WTC11 (cell line): ENCODE data around the gene NSMF. TPM values are rescaled to one million over a fixed set of nuclear protein-coding genes. Genes with fewer than 3 reads are reported as not detected.
A peak's percentile ranks its signal among the peaks of the same experiment; 100 is the strongest.

Experiments
- ATAC-seq: fragments of 200-7000 bp; cut with Tn5 transposase; 2 replicates; pipeline ENCODE4 v1.10.0; 2021; ENCODE audit warnings: mild to moderate bottlenecking, moderate library complexity
- CTCF ChIA-PET: fragments of 300-600 bp; sonication (Branson Sonifier 250); formaldehyde crosslinking; loops from one replicate; lab custom pipeline; 2021; ENCODE audit warnings: antibody characterized with exemption; lab: Charles Lee
- POLR2A ChIA-PET: fragments of 350-600 bp; sonication (Branson Sonifier 250); formaldehyde crosslinking; loops from one replicate; lab custom pipeline; 2021; ENCODE audit warnings: antibody characterized with exemption; lab: Charles Lee
- DNase-seq: peaks from one replicate; pipeline ENCODE4 v3.0.0; 2021; ENCODE audit warnings: low spot score
- H3K27ac Mint-ChIP-seq: 2 replicates; pipeline ENCODE4 v1.8.0; 2021; ENCODE audit warnings: mixed read lengths
- H3K27me3 Mint-ChIP-seq: 2 replicates; pipeline ENCODE4 v1.8.0; 2021; ENCODE audit warnings: low read depth, mild to moderate bottlenecking, moderate library complexity, mixed read lengths
- H3K36me3 Mint-ChIP-seq: 2 replicates; pipeline ENCODE4 v1.8.0; 2021; ENCODE audit warnings: mixed read lengths
- H3K4me1 Mint-ChIP-seq: 2 replicates; pipeline ENCODE4 v1.8.0; 2022; ENCODE audit warnings: mixed read lengths
- H3K4me3 Mint-ChIP-seq: 2 replicates; pipeline ENCODE4 v1.8.0; 2021; ENCODE audit warnings: mild to moderate bottlenecking, moderate library complexity, mixed read lengths
- H3K9me3 Mint-ChIP-seq: 2 replicates; pipeline ENCODE4 v1.8.0; 2021; ENCODE audit warnings: mixed read lengths
- E2F1 ChIP-seq: sonication (generic); formaldehyde crosslinking; IDR thresholded peaks from 2 replicates; pipeline ENCODE4 v1.8.0; 2022; ENCODE audit warnings: mild to moderate bottlenecking, missing genetic modification reagents
- E2F5 ChIP-seq: sonication (generic); formaldehyde crosslinking; IDR thresholded peaks from 2 replicates; pipeline ENCODE4 v1.8.1; 2022; ENCODE audit warnings: mild to moderate bottlenecking, moderate library complexity, missing genetic modification reagents
- MLX ChIP-seq: sonication (generic); formaldehyde crosslinking; IDR thresholded peaks from 2 replicates; pipeline ENCODE4 v1.8.1; 2023; ENCODE audit warnings: mild to moderate bottlenecking, missing genetic modification reagents, moderate library complexity
- MYBL2 ChIP-seq: sonication (generic); formaldehyde crosslinking; IDR thresholded peaks from 2 replicates; pipeline ENCODE4 v1.8.1; 2023; ENCODE audit warnings: mild to moderate bottlenecking, moderate library complexity, missing genetic modification reagents
- NFE2L1 ChIP-seq: sonication (generic); formaldehyde crosslinking; IDR thresholded peaks from 2 replicates; pipeline ENCODE4 v1.8.1; 2023; ENCODE audit warnings: missing genetic modification reagents
- NR1H2 ChIP-seq: sonication (generic); formaldehyde crosslinking; IDR thresholded peaks from 2 replicates; pipeline ENCODE4 v1.9.0; 2021; ENCODE audit warnings: mild to moderate bottlenecking, moderate library complexity, missing genetic modification reagents
- OVOL2 ChIP-seq: fragments of 250-450 bp; sonication (Bioruptor Pico); IDR thresholded peaks from 2 replicates; pipeline ENCODE4 v1.9.0; 2021; ENCODE audit warnings: mild to moderate bottlenecking, borderline replicate concordance
- TCF7 ChIP-seq: sonication (generic); formaldehyde crosslinking; IDR thresholded peaks from 2 replicates; pipeline ENCODE4 v1.8.0; 2022; ENCODE audit warnings: mild to moderate bottlenecking, low read depth, missing genetic modification reagents, moderate library complexity
- ZNF232 ChIP-seq: sonication (generic); formaldehyde crosslinking; IDR thresholded peaks from 2 replicates; pipeline ENCODE4 v1.8.0; 2022; ENCODE audit warnings: mild to moderate bottlenecking, missing genetic modification reagents
- ZNF263 ChIP-seq: sonication (generic); formaldehyde crosslinking; IDR thresholded peaks from 2 replicates; pipeline ENCODE4 v1.8.1; 2022; ENCODE audit warnings: low read depth, mild to moderate bottlenecking, moderate library complexity, missing genetic modification reagents
- ZNF281 ChIP-seq: sonication (generic); formaldehyde crosslinking; IDR thresholded peaks from 2 replicates; pipeline ENCODE4 v1.8.0; 2023; ENCODE audit warnings: mild to moderate bottlenecking, missing genetic modification reagents
- ZNF423 ChIP-seq: fragments of 250-450 bp; sonication (Bioruptor Pico); IDR thresholded peaks from 2 replicates; pipeline ENCODE4 v2.1.2; 2022; ENCODE audit warnings: mild to moderate bottlenecking, moderate library complexity
- ZNF425 ChIP-seq: fragments of 250-450 bp; sonication (Bioruptor Pico); conservative IDR thresholded peaks from 2 replicates; pipeline ENCODE4 v1.9.0; 2021; ENCODE audit warnings: mild to moderate bottlenecking
- total RNA-seq: library from RNA; stranded (reverse); gene quantifications from 3 replicates; pipeline ENCODE4 v1.2.3, GENCODE V29; 2021

Gene NSMF
- total RNA-seq, 1 experiment from 2014 or later: 61.9 TPM

GRCh38 chr9:137406876-137407589, 52.1 kb downstream of the NSMF start (continued):
- no peak for TF ChIP-seq E2F5 (CRISPR knock-in tag)
- no peak for TF ChIP-seq NFE2L1 (CRISPR knock-in tag)
- TF ChIP-seq ZNF423: no peak
- no peak for TF ChIP-seq E2F1 (CRISPR knock-in tag)
- TF ChIP-seq TCF7 (CRISPR knock-in tag): no peak
- no peak for TF ChIP-seq ZNF281
- TF ChIP-seq, all 79 proteins: peak for 8

GRCh38 chr9:137406085-137406760, 52.9 kb downstream of the NSMF start:
- ATAC-seq: no peak
- Mint-ChIP-seq H3K36me3 (peaks cover 15% of the 10 kb centered on the region), H3K9me3 (peaks cover 10% of the 10 kb centered on the region), H3K4me3 (peak overlapping the region; percentile 48), H3K4me1 (no peaks in the 10 kb centered on the region), H3K27ac (no peak overlapping the region), H3K27me3 (peaks cover 5% of the 10 kb centered on the region; the same call in 1 of the 2 replicates)
- DNase-seq: no peak
- ChIA-PET POLR2A (no interaction called here), CTCF (no interaction called here)
- TF ChIP-seq NR1H2 (CRISPR knock-in tag): no peak
- no peak for TF ChIP-seq ZNF281
- TF ChIP-seq ZNF263: no peak
- TF ChIP-seq ZNF425 (CRISPR knock-in tag): no peak
- no peak for TF ChIP-seq MYBL2
- no peak for TF ChIP-seq E2F1 (CRISPR knock-in tag)
- no peak for TF ChIP-seq NFE2L1 (CRISPR knock-in tag)
- no peak for TF ChIP-seq OVOL2 (CRISPR knock-in tag)
- no peak for TF ChIP-seq ZNF232
- no peak for TF ChIP-seq MLX (CRISPR knock-in tag)
